A549 (cell line): ENCODE results near the gene SCAMP1. TPM values are rescaled to one million over a fixed set of nuclear protein-coding genes. Genes with fewer than 3 reads are reported as not detected.

Experiments
- ATAC-seq, 2 experiments: fragments of 200-7000 bp in 1 of 2; fragments of >200 bp in 1 of 2; cut with Nextera tagmentation in 1 of 2; cut with Tn5 transposase in 1 of 2; 3 replicates each; pipeline versions ENCODE4 v1.8.0 to v1.9.1; 2018 to 2020; ENCODE audit warnings: mild to moderate bottlenecking in 1 of 2, moderate library complexity in 1 of 2
- CTCF ChIA-PET: fragments of 300-600 bp; sonication (Branson Sonifier 250); formaldehyde crosslinking; extraction: SDS; loops from one replicate; lab custom pipeline; 2021; ENCODE audit warnings: antibody characterized with exemption, inconsistent platforms; lab: Yijun Ruan, JAX
- POLR2A ChIA-PET: fragments of 350-600 bp; formaldehyde crosslinking; extraction: SDS; loops from one replicate; lab custom pipeline; 2021; ENCODE audit warnings: antibody characterized with exemption, inconsistent platforms; lab: Yijun Ruan, JAX
- DNase-seq, 2 experiments: peaks; one replicate each; pipeline versions ENCODE4 v3.0.0 to v3.0.0-alpha.2; 2011 to 2016; ENCODE audit warnings: low read depth in 1 of 2, low spot score in 1 of 2
- FAIRE-seq: peaks from 2 replicates; lab custom pipeline; 2011; peaks lifted over from hg19 to GRCh38; lab: Jason Lieb, UNC
- H3K27ac ChIP-seq, 2 experiments: fragments of >200 bp; sonication (Bioruptor Twin); formaldehyde crosslinking; 3 replicates each; pipeline ENCODE4 v1.5.1; 2016 to 2017
- H3K4me1 ChIP-seq: fragments of >200 bp; sonication (Bioruptor Twin); formaldehyde crosslinking; 3 replicates; pipeline ENCODE4 v1.6.1; 2016
- H3K4me2 ChIP-seq: fragments of >200 bp; sonication (Bioruptor Twin); formaldehyde crosslinking; 3 replicates; pipeline ENCODE4 v1.6.1; 2016
- H3K4me3 ChIP-seq: fragments of >200 bp; sonication (Bioruptor Twin); formaldehyde crosslinking; 3 replicates; pipeline ENCODE4 v1.5.1; 2016
- H3K9me3 ChIP-seq: fragments of >200 bp; sonication (Bioruptor Twin); formaldehyde crosslinking; 3 replicates; pipeline ENCODE4 v1.6.1; 2016
- CBX8 ChIP-seq: fragments of 200-600 bp; sonication (generic); IDR thresholded peaks from 2 replicates; pipeline ENCODE4 v1.6.1; 2016
- CHD4 ChIP-seq: fragments of 200-600 bp; sonication (generic); IDR thresholded peaks from 2 replicates; pipeline ENCODE4 v1.6.1; 2016; ENCODE audit warnings: antibody characterized with exemption, mild to moderate bottlenecking, borderline replicate concordance
- EHF ChIP-seq: fragments of 250-450 bp; sonication (Bioruptor Pico); IDR thresholded peaks from 2 replicates; pipeline ENCODE4 v1.5.0; 2020; ENCODE audit warnings: mild to moderate bottlenecking
- EHMT2 ChIP-seq: fragments of 200-600 bp; sonication (generic); IDR thresholded peaks from 2 replicates; pipeline ENCODE4 v1.6.1; 2016; ENCODE audit warnings: antibody characterized with exemption, low read depth, mild to moderate bottlenecking, moderate library complexity
- ESRRA ChIP-seq: fragments of 150-350 bp; IDR thresholded peaks from 2 replicates; pipeline ENCODE4 v1.6.1; 2014; ENCODE audit warnings: mild to moderate bottlenecking, low read length, borderline replicate concordance
- FOSL2 ChIP-seq, 2 experiments: fragments of 450-650 bp in 1 of 2; fragments of >200 bp in 1 of 2; sonication (Bioruptor Twin) in 1 of 2; formaldehyde crosslinking; IDR thresholded peaks; 2 replicates each; pipeline versions ENCODE4 v1.5.0 to v1.6.1; 2016 to 2020; ENCODE audit warnings: mild to moderate bottlenecking in 1 of 2, moderate library complexity in 1 of 2
- GATA3 ChIP-seq: IDR thresholded peaks from 2 replicates; pipeline ENCODE4 v1.6.1; 2012; ENCODE audit warnings: borderline replicate concordance
- HDAC2 ChIP-seq: fragments of 200-600 bp; sonication (generic); IDR thresholded peaks from 2 replicates; pipeline ENCODE4 v1.6.1; 2016
- MAFK ChIP-seq: fragments of 450-650 bp; IDR thresholded peaks from 2 replicates; pipeline ENCODE4 v1.6.1; 2014; ENCODE audit not compliant: partially characterized antibody
- NFE2L2 ChIP-seq: fragments of 150-350 bp; conservative IDR thresholded peaks from 2 replicates; pipeline ENCODE4 v1.6.1; 2014; ENCODE audit warnings: low read length
- NPAS2 ChIP-seq: fragments of 250-450 bp; sonication (Bioruptor Pico); IDR thresholded peaks from 2 replicates; pipeline ENCODE4 v1.8.0; 2022; ENCODE audit warnings: mild to moderate bottlenecking, moderate library complexity, borderline replicate concordance
- NR3C1 ChIP-seq: fragments of >200 bp; sonication (Bioruptor Twin); formaldehyde crosslinking; IDR thresholded peaks from 3 replicates; pipeline ENCODE4 v1.6.1; 2017
- POLR2A ChIP-seq: IDR thresholded peaks from 2 replicates; pipeline ENCODE4 v1.6.1; 2012; ENCODE audit warnings: mild to moderate bottlenecking, low read length
- POLR2AphosphoS2 ChIP-seq: conservative IDR thresholded peaks from 2 replicates; pipeline ENCODE4 v1.6.1; 2012; ENCODE audit warnings: low read length, improper control_type of control experiment, inconsistent platforms
- RFX5 ChIP-seq: fragments of 450-650 bp; IDR thresholded peaks from 2 replicates; pipeline ENCODE4 v1.7.1; 2014; ENCODE audit warnings: antibody characterized with exemption, mild to moderate bottlenecking, moderate library complexity
- RNF2 ChIP-seq: fragments of 200-600 bp; sonication (generic); IDR thresholded peaks from 2 replicates; pipeline ENCODE4 v1.6.1; 2016; ENCODE audit warnings: low read depth, mild to moderate bottlenecking, antibody characterized with exemption, moderate library complexity, borderline replicate concordance
- SREBF2 ChIP-seq: fragments of 450-650 bp; IDR thresholded peaks from 2 replicates; pipeline ENCODE4 v1.6.1; 2014; ENCODE audit warnings: mild to moderate bottlenecking, moderate library complexity
- TFCP2L1 ChIP-seq: fragments of 250-450 bp; sonication (Bioruptor Pico); IDR thresholded peaks from 2 replicates; pipeline ENCODE4 v1.5.0; 2021; ENCODE audit warnings: mild to moderate bottlenecking
- TP53 ChIP-seq: fragments of 250-450 bp; sonication (Bioruptor Pico); IDR thresholded peaks from 2 replicates; pipeline ENCODE4 v1.5.0; 2021; ENCODE audit warnings: mild to moderate bottlenecking, moderate library complexity
- WGBS: methylation state at CpG from one replicate; pipeline ENCODE4 v1.1.6; 2017; ENCODE audit errors: missing lambda C conversion rate; 5-methylcytosine and 5-hydroxymethylcytosine counted together
- polyA plus RNA-seq, 4 experiments: library from polyadenylated mRNA; depleted of rRNA in 3 of 4; stranded (reverse); fragments of >200 nt; fragmentation: RNase III in 1 of 4; extraction: RNeasy Plus Mini Kit Qiagen cat#74134 plus additional on column Dnase treatment in 1 of 4; gene quantifications; 2 replicates in 3 of 4; 3 replicates in 1 of 4; pipeline ENCODE4 v1.2.3, GENCODE V29; 2011 to 2017
- TF ChIP-seq, protein P1 (sequence below): fragments of 250-450 bp; sonication (Bioruptor Pico); IDR thresholded peaks from 2 replicates; pipeline ENCODE4 v1.5.0; 2021; ENCODE audit warnings: mild to moderate bottlenecking, moderate library complexity, borderline replicate concordance
- TF ChIP-seq, protein P2 (sequence below): fragments of 250-450 bp; sonication (Bioruptor Pico); IDR thresholded peaks from 2 replicates; pipeline ENCODE4 v1.5.0; 2020; ENCODE audit warnings: low read depth, mild to moderate bottlenecking, moderate library complexity
- TF ChIP-seq, protein P3 (sequence below): fragments of >200 bp; sonication (Bioruptor Twin); formaldehyde crosslinking; IDR thresholded peaks from 3 replicates; pipeline ENCODE4 v1.5.1; 2016
- TF ChIP-seq, protein P4 (sequence below): fragments of 450-650 bp; IDR thresholded peaks from 2 replicates; pipeline ENCODE4 v1.6.1; 2014; ENCODE audit warnings: antibody characterized with exemption
- TF ChIP-seq, protein P5 (sequence below): IDR thresholded peaks from 2 replicates; pipeline ENCODE4 v1.6.1; 2012

The SCAMP1 gene
- polyA plus RNA-seq, 2 of the 4 experiments (the other 2 are of a cell fraction) = 23.8 to 42.2 TPM

DNA sequence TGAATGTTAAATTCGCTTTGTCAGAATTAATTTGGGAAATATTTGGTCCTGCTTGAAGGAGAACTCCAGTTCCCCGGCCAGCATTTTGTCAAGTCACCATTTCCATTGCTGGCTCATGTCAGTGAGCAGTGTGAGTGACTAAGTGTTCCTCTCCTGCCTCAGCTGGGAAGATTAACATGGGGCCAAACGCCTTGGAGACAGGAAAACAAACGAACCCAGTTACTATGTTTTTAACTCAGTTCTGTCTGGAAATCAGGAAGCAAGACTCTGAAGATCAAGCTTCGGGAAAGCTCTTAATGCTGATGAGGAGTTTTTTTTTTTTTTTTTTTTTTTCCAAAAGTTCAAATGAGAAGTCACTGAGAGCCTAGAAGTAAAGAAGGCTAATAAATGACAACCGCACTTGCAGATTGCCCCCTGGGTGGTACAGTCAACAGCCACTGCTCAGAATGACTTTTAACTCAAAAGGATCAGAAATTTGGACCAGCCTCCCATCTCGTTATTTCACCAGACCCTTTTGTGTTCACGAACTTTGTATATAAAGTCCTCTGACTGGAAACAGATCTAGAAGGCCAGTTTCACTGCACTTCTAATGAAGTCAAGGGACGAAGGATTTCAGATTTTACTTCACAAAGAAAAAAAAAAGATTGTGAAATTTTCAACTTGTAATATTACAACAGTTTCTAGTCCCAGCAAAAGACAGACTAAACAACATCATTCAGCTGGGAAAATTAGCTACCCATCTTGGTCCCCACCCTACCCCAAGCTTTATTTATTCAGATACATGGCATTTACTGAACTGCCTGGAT, 166.8 kb downstream of the SCAMP1 start:
- H3K4me1 ChIP-seq = peaks cover 56% of the 10 kb centered on the region
- H3K4me2 ChIP-seq = peak overlapping the region; percentile 73
- peak overlapping the region; percentile 86 to 90 for H3K27ac ChIP-seq
- DNase-seq (peak; percentile 60 to 86), FAIRE-seq (no peak)
- no peak for TF ChIP-seq SREBF2
- no peak for TF ChIP-seq RNF2
- TF ChIP-seq, protein P1, sequence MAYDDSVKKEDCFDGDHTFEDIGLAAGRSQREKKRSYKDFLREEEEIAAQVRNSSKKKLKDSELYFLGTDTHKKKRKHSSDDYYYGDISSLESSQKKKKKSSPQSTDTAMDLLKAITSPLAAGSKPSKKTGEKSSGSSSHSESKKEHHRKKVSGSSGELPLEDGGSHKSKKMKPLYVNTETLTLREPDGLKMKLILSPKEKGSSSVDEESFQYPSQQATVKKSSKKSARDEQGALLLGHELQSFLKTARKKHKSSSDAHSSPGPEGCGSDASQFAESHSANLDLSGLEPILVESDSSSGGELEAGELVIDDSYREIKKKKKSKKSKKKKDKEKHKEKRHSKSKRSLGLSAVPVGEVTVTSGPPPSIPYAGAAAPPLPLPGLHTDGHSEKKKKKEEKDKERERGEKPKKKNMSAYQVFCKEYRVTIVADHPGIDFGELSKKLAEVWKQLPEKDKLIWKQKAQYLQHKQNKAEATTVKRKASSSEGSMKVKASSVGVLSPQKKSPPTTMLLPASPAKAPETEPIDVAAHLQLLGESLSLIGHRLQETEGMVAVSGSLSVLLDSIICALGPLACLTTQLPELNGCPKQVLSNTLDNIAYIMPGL = no peak
- TF ChIP-seq NR3C1 = no peak
- TF ChIP-seq ESRRA = no peak
- TF ChIP-seq, protein P2, sequence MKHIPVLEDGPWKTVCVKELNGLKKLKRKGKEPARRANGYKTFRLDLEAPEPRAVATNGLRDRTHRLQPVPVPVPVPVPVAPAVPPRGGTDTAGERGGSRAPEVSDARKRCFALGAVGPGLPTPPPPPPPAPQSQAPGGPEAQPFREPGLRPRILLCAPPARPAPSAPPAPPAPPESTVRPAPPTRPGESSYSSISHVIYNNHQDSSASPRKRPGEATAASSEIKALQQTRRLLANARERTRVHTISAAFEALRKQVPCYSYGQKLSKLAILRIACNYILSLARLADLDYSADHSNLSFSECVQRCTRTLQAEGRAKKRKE (CRISPR knock-in tag) = no peak
- no peak for TF ChIP-seq TFCP2L1 (CRISPR knock-in tag)
- TF ChIP-seq GATA3 = no peak
- TF ChIP-seq EHF (CRISPR knock-in tag) = no peak
- TF ChIP-seq CBX8 = no peak
- TF ChIP-seq FOSL2 (IDR thresholded peaks at IDR 0.05) = no peak
- peak; percentile 77 for TF ChIP-seq FOSL2 (CRISPR knock-in tag; IDR thresholded peaks at IDR 0.05)
- TF ChIP-seq, protein P3, sequence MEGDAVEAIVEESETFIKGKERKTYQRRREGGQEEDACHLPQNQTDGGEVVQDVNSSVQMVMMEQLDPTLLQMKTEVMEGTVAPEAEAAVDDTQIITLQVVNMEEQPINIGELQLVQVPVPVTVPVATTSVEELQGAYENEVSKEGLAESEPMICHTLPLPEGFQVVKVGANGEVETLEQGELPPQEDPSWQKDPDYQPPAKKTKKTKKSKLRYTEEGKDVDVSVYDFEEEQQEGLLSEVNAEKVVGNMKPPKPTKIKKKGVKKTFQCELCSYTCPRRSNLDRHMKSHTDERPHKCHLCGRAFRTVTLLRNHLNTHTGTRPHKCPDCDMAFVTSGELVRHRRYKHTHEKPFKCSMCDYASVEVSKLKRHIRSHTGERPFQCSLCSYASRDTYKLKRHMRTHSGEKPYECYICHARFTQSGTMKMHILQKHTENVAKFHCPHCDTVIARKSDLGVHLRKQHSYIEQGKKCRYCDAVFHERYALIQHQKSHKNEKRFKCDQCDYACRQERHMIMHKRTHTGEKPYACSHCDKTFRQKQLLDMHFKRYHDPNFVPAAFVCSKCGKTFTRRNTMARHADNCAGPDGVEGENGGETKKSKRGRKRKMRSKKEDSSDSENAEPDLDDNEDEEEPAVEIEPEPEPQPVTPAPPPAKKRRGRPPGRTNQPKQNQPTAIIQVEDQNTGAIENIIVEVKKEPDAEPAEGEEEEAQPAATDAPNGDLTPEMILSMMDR = no peak
- TF ChIP-seq, protein P4, sequence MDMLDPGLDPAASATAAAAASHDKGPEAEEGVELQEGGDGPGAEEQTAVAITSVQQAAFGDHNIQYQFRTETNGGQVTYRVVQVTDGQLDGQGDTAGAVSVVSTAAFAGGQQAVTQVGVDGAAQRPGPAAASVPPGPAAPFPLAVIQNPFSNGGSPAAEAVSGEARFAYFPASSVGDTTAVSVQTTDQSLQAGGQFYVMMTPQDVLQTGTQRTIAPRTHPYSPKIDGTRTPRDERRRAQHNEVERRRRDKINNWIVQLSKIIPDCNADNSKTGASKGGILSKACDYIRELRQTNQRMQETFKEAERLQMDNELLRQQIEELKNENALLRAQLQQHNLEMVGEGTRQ = no peak
- TF ChIP-seq TP53 (CRISPR knock-in tag) = no peak
- peak; percentile 99 for TF ChIP-seq MAFK
- TF ChIP-seq EHMT2 = no peak
- TF ChIP-seq POLR2A = no peak
- no peak for TF ChIP-seq HDAC2
- no peak for TF ChIP-seq POLR2AphosphoS2
- TF ChIP-seq, protein P5, sequence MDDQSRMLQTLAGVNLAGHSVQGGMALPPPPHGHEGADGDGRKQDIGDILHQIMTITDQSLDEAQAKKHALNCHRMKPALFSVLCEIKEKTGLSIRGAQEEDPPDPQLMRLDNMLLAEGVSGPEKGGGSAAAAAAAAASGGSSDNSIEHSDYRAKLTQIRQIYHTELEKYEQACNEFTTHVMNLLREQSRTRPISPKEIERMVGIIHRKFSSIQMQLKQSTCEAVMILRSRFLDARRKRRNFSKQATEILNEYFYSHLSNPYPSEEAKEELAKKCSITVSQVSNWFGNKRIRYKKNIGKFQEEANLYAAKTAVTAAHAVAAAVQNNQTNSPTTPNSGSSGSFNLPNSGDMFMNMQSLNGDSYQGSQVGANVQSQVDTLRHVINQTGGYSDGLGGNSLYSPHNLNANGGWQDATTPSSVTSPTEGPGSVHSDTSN = no peak
- TF ChIP-seq NFE2L2 = peak; percentile 85
- TF ChIP-seq RFX5 = no peak
- TF ChIP-seq NPAS2 = no peak
- no peak for TF ChIP-seq CHD4
- TF ChIP-seq, all 56 proteins: peak for 3
- ATAC-seq = peak; percentile 67 to 75
- 50% methylated on average over 9 of the region's 9 CpGs for WGBS
- no peak overlapping the region for H3K4me3 ChIP-seq
- POLR2A ChIA-PET = interaction anchor here (0.6 to 1.6 kb wide), 3 partner anchors 9 to 264 kb away, joined by 3 to 6 read pairs (median 5); no protein-coding TSS in a partner anchor
- CTCF ChIA-PET = interaction anchor here (1.2 to 2.2 kb wide), 4 partner anchors 10 to 120 kb away, joined by 3 to 8 read pairs (median 6); no protein-coding TSS in a partner anchor
- no peaks in the 10 kb centered on the region for H3K9me3 ChIP-seq
